ENCODE results near the gene CLDND1.
"Not testable (repeated sequence)": the region's sequence is repeated elsewhere in the genome, so short reads cannot be mapped to it uniquely, and the experiment has no call there.

The CLDND1 gene

DNA sequence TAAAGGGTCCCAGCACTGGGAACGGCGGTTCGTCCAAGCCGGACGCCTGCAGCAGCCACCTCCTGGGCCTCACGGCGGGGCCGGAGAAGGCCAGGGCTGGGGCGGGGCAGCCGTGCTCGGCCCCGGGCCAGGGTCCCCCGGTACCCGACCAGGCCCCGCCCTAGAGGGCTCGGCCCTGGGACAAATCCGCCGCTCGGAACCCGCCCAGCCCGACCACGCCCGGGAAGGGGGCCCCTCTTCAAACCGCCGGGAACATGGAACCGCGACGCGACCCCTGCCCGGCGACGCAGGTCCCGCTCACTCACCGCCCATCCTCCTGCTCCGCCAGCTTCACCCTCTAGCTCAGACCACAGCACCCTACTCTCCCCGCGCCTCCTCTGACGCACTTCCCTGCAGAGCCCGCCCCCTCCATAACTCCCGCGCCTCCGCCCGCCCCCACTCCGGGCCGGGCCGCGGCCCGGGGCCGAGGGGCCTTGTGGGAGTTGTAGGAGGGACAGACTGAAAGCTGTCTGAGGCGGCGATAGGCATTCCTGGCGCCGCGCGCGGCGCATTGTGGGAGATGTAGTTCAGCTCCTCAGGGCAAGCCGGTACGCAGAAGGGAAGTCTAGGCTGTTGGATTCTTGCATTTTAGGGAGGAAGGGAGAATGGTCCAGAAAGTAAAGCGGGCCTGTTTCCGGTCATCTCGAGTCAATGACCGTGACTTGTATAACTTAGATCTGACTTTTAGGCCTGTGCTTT is at the start of gene CLDND1:
Gene CLDND1 (minus strand): TSS at position 359 of the 738 bp plus-strand sequence. CDS start 1,478 bp downstream, outside the sequence.
- DNase-seq (ENCODE audit: extremely low read depth in 1 of 2, low read depth in 1 of 2): peak; percentile 88 to 89

DNA sequence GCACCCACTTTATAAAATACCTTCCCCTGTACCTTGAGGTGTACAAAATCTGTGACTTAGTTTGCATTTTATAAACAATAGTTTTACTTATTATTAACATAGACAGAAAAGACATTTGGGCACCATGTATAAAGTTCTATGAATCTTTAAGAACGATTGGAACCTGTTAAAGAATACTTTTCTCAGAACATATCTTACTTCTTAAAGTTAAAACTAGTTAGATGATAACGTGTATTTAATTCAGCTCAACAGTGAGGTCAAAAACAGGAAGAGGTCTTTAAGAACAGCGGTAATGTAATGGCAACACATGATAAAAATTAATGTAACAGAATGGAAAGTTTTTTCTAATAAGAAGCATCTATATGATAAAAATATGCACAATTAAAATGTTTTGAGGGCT is 45.7 kb upstream of the CLDND1 start:
- no peak for DNase-seq (ENCODE audit: extremely low read depth in 1 of 2, low read depth in 1 of 2)

DNA sequence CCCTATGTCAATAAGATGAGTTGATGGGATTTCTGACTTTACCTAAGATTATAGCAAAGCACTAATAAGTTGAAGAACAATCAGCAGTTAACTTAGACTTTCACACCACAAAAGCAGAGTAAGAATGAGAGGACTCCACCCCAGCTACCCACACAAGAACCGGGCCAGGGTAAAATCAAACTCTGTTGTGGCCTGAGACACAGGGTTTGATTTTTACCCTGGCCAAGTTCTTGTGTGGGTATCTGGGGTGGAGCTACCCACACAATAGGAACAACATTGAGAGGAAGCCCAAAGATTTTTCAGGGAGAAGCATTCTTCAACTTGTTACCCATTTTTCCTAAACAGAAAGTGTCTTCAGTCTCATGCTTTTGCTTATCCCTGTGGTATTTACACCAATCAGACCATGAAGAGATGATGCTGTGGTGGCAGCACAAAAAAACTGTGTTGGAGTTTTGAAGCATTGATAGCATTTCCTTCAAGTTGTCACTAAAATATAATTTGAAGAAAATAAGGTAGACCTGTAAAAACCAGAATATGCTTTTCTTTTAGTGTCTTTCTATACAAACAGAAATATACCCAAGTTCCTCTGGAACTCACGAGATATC is 45.1 kb upstream of the CLDND1 start:
- DNase-seq (ENCODE audit: extremely low read depth in 1 of 2, low read depth in 1 of 2): peak in 1 of 2 donors; percentile 8

DNA sequence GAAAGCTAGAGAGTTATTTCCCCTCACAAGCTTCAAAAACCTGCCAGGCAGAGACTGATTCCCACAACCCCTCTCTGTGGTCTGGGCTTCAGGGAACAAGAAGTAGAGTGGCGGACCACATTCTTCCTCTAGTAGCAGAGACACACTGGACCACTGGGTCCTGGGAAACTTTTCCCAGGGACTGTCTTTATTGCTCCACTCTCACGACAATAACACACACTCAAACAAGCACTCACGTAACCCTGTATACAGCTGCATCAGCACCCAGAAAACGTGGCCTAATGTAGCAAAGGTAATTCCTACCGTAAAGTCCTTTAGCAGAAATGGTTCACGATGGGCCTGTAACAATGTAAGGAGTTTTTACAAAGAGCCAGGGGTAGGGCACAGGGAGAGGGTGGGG is 43.1 kb upstream of the CLDND1 start:
- DNase-seq (ENCODE audit: extremely low read depth in 1 of 2, low read depth in 1 of 2): no peak

DNA sequence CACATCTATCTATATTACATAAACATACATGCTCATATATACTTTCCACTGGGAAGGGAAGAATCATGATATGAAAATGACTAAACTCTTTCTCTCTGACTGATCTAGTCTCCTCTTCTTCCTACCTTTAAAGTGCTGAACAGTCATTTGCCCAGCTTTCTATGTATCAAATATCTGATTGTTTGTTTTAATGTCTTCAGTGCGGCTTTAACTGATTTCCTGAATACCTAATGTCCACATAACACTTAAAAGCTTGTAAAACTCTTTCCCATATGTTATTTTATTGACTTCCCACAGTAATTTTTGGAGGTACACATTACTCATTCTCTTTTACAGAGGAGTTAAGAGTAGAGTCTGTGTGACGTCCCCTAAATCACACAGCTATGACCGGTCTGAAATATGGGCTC is 42.5 kb upstream of the CLDND1 start:
- DNase-seq (ENCODE audit: extremely low read depth in 1 of 2, low read depth in 1 of 2): no peak

DNA sequence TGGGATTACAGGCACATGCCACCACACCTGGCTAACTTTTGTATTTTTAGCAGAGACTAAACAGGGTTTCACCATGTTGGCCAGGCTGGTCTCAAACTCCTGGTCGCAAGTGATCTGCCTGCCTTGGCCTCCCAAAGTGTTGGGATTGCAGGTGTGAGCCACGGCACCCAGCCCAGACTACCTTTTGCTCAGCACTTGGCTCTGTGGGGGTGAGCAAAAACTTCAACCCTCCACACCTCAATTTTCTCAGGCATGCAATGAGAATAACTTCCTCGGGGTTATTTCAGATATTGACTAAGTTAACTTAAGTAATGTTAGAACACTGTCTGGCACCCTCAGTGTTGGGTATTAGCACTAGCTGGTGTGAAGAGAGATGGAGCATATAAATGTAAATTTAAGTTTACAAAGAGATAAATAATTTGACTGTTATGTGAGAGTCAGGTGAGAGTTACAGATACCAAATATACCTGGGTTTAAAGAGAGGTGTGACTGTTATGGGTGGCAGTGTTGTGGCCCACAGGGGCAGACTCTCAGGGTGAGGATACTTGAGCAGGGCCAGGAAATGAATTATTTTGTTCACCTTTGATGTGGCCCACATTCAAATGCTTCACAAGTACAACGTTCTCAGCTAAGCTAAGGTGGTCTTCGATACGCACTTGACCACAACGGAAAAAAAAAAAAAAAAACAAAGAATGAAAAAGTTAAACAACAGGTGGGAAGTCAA is 41.7 kb upstream of the CLDND1 start:
- DNase-seq (ENCODE audit: extremely low read depth in 1 of 2, low read depth in 1 of 2): no peak

DNA sequence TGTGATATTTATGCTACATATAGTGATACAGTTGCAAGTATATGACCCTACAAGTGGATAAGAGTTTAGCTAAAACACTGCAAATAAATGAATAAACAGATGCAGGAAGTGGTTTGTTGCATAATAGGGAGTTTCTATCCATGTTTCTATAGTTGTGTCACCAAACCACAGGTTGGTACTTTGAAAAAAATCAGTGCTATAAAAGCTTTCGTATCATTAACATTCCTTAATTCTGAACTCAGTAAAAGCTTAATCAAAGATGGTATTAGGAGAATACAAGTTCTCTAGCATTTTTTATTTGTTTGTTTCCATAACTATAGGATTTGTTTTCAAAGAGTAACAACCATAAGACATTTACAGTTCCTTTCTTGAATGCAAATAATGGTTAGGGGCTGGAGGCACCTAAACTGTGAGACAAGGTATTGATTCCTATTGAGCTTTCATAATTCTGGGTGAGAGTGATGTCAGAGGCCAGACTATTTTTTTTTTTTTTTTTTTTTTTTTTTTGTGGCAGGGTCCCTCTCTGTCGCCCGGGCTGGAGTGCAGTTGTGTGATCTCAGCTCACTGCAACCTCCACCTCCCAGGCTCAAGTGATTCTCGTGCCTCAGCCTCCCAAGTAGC is 41.1 kb upstream of the CLDND1 start:
- no peak for DNase-seq (ENCODE audit: extremely low read depth in 1 of 2, low read depth in 1 of 2)

DNA sequence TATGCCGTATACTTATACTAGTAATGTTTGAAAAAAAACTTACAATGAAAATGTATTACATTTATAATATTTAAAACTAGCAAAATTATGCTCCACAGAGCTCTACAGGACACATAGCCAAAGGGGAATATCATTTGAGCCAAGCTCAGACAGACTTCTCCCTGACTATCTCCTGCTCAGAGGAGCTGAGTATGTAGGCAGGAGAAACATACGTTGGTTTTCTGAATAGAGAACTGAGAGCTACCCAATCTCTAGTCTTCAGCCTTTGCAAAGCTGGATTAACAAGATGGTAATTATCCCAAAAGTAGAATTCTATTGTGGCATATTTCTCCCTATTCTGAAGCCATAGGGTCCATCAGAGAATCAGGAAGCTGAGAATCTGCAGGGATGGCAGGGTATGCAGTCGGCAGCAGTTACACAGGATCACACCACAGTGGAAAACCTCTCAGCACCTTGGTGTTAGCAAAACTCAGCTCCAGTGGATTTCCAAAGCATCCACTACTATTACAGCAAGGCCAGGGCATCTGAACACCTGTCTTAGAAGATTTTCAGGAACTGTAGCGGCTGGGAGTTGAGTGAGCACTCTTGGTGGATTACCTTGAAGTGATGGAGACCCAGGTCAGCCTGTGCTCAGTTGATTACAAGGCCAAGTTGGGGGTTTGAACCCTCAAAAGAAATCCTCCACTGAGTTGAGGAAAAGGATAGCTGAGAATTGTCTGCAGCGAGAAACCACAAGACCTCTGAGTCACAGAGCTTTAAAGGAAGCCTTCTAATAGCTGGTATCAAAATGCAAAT is 39.2 kb upstream of the CLDND1 start:
- DNase-seq (ENCODE audit: extremely low read depth in 1 of 2, low read depth in 1 of 2): no peak

DNA sequence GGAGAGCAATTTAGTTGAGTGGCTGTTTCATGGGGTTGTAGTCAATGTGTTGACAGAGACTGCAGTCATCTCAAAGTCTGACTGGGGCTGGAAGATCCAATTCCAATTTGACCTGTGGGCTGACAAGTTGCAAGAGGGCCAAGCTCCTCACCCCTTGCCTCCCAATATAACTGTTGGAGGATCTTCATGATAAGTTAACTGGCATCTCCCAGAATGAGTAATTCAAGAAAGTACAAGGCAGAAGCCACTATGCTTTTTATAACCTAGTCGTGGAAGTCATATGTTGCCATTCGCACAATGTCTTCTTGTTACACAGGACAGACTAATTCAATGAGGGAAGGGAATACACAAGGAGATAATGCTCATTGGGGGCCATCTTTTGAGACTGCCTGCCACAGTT is 38.2 kb upstream of the CLDND1 start:
- DNase-seq (ENCODE audit: extremely low read depth in 1 of 2, low read depth in 1 of 2): no peak

DNA sequence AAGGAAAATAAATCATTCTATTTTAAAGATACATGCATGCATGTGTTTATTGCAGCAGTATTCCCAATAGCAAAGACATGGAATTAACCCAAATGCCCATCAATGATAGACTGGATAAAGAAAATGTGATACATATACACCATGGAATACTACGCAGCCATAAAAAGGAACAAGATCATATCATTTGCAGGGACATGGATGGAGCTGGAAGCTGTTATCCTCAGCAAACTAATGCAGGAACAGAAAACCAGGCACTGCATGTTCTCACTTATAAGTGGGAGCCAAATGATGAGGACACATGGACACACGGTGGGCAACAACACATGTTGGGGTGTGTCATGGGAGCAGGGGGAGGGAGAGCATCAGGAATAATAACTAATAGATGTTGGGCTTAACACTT is 37.1 kb upstream of the CLDND1 start:
- not testable (repeated sequence) for DNase-seq (ENCODE audit: extremely low read depth in 1 of 2, low read depth in 1 of 2)

DNA sequence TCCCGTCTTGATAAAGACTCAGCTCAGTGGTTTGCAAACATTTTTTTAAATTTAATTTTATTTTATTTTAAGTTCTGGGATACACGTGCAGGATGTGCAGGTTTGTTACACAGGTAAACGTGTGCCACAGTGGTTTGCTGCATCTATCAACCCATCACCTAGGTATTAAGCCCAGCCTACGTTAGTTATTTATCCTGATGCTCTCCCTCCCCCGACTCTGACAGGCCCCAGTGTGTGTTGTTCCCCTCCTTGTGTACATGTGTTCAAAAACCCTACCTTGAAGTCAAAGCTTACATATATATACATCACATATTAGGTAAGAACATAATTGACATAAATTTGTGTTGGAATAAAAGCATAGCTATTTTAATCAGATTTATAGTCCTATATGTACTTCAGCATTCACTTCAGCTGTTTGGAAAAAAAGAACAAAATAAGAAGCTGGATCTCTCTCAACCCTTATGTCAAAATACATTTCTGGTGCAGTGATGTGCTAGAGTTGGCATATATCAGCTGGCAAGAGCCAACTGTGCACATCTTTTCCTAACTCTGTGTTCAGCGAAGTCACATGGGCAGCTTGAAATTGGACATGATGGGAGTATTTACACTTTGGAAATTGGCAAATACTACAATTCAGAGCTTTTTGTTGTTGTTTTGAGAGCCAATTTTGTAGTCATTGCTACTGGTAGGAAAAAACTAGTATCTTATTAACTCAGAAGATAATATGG is 35.6 kb upstream of the CLDND1 start:
- no peak for DNase-seq (ENCODE audit: extremely low read depth in 1 of 2, low read depth in 1 of 2)

DNA sequence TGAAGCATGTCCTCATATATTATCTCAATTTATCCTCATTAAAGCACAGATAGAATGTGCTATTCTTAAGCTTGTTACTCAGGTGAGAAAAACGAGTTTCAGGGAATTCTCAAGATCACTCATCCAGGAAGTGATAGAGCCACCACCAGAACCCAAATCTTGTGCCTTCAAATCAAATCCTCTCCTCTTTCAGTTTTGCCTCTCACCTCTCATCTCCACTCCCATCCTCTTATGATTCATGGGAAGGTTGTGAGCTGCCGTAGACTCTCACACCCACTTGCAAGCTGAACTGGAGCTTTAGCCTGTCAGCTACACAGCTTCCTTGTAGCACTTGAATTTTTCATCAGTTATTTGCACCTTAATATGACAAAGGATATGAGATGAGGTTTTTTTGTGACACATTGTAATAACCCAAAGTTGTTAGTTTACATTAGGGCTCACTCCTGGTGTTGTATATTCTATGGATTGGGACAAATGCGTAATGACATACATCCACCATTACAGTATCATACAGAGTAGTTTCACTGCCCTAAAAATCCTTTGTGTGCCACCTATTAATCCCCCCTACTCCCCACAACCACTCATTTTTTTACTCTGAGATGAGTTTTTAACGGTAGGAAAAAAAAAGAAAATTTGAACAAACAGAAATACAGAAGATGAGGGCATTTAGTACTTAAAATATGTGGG is 34.8 kb upstream of the CLDND1 start:
- DNase-seq (ENCODE audit: extremely low read depth in 1 of 2, low read depth in 1 of 2): peak in 1 of 2 donors; percentile 53

DNA sequence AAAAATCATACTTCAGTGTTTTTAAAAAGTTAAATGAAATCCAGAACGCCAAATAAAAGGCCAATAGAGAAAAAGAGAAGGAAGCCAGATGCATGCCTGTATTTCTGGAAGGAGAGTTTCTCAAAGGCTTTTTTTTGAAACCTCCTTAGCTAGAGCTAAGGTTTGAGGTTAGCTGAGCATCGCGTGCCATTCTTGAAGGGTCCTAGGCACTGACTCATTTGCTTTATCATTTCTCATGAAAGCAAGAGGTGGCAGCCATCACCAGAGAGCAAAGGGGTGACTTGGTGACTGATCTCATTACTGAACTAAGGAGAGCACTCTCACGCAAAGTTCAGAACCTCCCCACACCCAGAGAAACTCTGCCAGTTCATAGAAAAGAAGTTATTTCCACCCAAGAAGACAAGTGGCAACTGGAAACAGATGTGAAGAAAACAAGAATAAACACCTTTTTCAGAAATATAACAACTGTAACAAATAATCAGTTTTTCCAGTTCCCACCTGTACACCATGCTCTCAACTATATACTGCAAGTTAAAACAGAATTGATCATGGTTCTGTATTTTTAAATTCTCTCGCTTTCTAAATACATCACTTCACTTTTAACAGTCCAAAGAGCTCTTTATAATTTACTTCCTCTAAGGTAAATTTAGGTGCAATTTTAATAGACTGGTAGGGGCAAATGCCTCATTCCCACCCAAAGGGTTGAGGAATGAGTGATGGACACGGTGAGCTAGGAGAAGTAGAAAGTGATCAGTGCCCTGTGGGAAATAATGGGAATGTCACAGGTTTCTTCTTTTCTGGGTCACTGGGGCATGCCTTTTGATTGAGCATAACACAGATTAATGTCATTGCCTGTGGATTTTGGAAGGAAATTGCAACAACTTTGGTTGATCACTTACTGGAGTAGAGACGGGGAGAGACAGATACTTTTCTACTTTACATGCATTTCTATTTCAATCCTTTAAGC is 33.7 kb upstream of the CLDND1 start:
- peak; percentile 47 to 77 for DNase-seq (ENCODE audit: extremely low read depth in 1 of 2, low read depth in 1 of 2)

DNA sequence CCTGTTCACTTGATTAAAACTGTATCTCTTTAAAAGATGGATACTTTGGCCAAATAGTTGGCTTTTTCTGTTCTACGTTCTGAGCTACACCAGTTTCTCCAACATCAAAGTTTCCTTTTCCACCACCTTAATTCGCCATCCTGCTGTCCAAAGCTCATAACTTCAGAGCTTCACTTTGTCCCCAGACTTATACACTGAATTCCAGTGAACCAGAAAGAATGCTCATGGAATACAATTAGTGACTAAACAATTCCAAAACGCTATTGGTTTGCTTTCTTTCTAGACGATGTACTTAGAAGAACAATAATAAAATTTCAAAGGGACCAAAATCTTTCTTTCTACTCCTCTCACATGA is 32.3 kb upstream of the CLDND1 start:
- no peak for DNase-seq (ENCODE audit: extremely low read depth in 1 of 2, low read depth in 1 of 2)

DNA sequence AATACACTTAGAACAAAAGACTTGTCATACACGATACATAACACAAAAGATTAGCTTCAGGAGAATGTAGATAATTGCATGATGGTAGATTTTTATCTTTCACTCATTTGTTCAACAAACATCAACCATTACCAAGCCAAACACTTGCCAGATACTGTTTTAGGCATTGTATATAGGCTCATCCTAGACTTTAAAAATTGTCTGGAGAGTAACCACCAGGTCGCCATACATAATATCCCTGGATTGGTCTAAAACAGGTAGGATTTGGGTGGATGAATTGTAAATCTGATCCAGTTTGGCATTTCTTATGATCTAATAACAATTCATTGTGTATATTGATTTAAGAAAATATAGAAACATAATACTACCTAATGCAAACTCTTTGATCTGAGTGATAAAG is 31.9 kb upstream of the CLDND1 start:
- no peak for DNase-seq (ENCODE audit: extremely low read depth in 1 of 2, low read depth in 1 of 2)

DNA sequence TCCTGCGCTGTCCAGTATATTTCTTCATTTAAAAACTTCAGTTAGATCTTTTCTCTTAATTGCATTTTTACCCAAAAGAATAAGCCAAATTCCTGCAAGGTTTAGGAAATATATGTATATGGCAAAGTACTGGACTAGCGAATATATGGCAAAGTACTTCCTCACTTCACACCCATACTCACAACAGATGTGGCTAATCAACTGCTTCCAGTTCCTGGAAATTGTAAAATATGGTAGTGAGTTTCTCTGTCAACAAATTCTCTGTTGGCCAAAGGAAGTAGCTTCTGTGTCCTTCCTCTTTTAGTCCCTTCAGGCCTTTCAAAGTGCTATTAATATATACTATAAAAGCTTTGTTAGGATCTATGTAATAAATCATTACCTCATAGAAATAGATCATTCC is 31.1 kb upstream of the CLDND1 start:
- no peak for DNase-seq (ENCODE audit: extremely low read depth in 1 of 2, low read depth in 1 of 2)

DNA sequence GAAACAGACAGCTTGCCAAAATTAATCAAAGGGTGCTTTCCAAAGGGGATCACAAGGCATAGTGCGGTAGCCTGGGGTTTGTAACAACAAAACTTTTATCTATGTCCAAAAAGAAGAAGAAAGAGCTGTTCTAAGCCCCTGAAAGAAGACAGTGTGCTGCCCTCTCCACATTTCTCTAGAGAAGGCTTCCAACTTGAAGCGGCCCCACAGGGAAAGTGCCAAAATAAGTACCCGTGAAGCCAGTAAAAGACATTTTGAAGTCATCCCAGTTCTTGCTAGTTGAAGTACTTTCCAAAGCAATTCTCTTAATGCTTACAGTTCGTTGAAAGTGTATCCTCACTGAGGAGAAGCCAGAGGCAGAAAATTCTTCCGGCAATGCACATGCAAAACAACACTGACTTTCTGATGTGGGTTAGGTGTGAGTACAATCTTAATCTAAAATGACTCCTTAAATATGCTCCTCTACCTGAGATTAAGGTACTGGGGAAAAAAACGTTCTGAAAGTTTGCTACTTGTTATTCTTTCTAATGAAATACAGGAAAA is 30.4 kb upstream of the CLDND1 start:
- no peak for DNase-seq (ENCODE audit: extremely low read depth in 1 of 2, low read depth in 1 of 2)

Measured in stimulated activated CD8-positive, alpha-beta memory T cell treated with anti-CD3 and anti-CD28 coated beads, Interleukin-7, amount 100 ng/mL, for 48 hours (primary cell).